Activated CD4-positive, alpha-beta T cell treated with anti-CD3 and anti-CD28 coated beads for 36 hours (primary cell): ENCODE measurements around the gene GSN. TPM values are rescaled to one million over a fixed set of nuclear protein-coding genes. Genes with fewer than 3 reads are reported as not detected.

Experiments used
- ATAC-seq: fragments of 200-7000 bp; cut with Tn5 transposase; one replicate; pipeline ENCODE4 v1.10.0; 2021; ENCODE audit warnings: mild to moderate bottlenecking, moderate library complexity
- CTCF ChIA-PET: fragments of 350-600 bp; sonication (Branson Sonifier 250); formaldehyde crosslinking; loops from one replicate; lab custom pipeline; 2021; ENCODE audit warnings: antibody characterized with exemption; lab: Charles Lee
- POLR2A ChIA-PET: fragments of 350-600 bp; sonication (Branson Sonifier 250); formaldehyde crosslinking; loops from one replicate; lab custom pipeline; 2021; ENCODE audit warnings: antibody characterized with exemption, inconsistent platforms; lab: Charles Lee
- DNase-seq: peaks from one replicate; pipeline ENCODE4 v3.0.0-alpha.2; 2020
- H3K27ac Mint-ChIP-seq: one replicate; pipeline ENCODE4 v1.8.0; 2021; ENCODE audit warnings: mixed read lengths
- H3K27me3 Mint-ChIP-seq: one replicate; pipeline ENCODE4 v1.8.0; 2021; ENCODE audit warnings: mixed read lengths
- H3K36me3 Mint-ChIP-seq: one replicate; pipeline ENCODE4 v1.8.0; 2021; ENCODE audit warnings: low read depth, mixed read lengths
- H3K4me1 Mint-ChIP-seq: one replicate; pipeline ENCODE4 v1.8.0; 2021; ENCODE audit warnings: mixed read lengths
- H3K4me3 Mint-ChIP-seq: one replicate; pipeline ENCODE4 v1.8.0; 2021; ENCODE audit warnings: mild to moderate bottlenecking, moderate library complexity, mixed read lengths
- H3K9me3 Mint-ChIP-seq: one replicate; pipeline ENCODE4 v1.8.0; 2021; ENCODE audit warnings: low read depth, mixed read lengths
- intact Hi-C, 2 experiments: fragments of 100-400 bp; cut with DNase I in 1 of 2; cut with micrococcal nuclease in 1 of 2; formaldehyde crosslinking; loops; one replicate each; pipeline versions ENCODE4 v1.14.2 to v1.15.1; 2022 to 2024; cut with DNase I, micrococcal nuclease
- total RNA-seq, 2 experiments: library from RNA; stranded (reverse); gene quantifications; one replicate each; pipeline ENCODE4 v1.2.3, GENCODE V29; 2021

Gene GSN
- total RNA-seq, 2 experiments from 2014 or later = 1.7 to 1.9 TPM

GRCh38 chr9:121274851-121275250 lies 6.9 kb downstream of the GSN start:
- Mint-ChIP-seq H3K4me3 (no peak overlapping the region), H3K27me3 (peaks cover 3% of the 10 kb centered on the region), H3K36me3 (no peaks in the 10 kb centered on the region), H3K4me1 (peaks cover 5% of the 10 kb centered on the region), H3K27ac (no peak overlapping the region), H3K9me3 (no peaks in the 10 kb centered on the region)
- DNase-seq (no peak), ATAC-seq (no peak)
- ChIA-PET POLR2A (no interaction called here), CTCF (interaction anchor here (1.6 kb wide), 1 partner anchor 62 kb away, joined by 6 read pairs; no protein-coding TSS in a partner anchor)
- intact Hi-C loops = no loop called here

- H3K4me1 Mint-ChIP-seq = peaks cover 5% of the 10 kb centered on the region
- no peak overlapping the region for H3K4me3 Mint-ChIP-seq
- H3K27me3 Mint-ChIP-seq = peaks cover 3% of the 10 kb centered on the region
- DNase-seq (no peak), ATAC-seq (no peak)
- H3K27ac Mint-ChIP-seq = no peak overlapping the region
- intact Hi-C loops = no loop called here
- no peaks in the 10 kb centered on the region for H3K9me3 Mint-ChIP-seq
- ChIA-PET CTCF (no interaction called here), POLR2A (no interaction called here)
- H3K36me3 Mint-ChIP-seq = no peaks in the 10 kb centered on the region
Observed at GRCh38 chr9:121275781-121276658, 8.1 kb downstream of the GSN start.

DNA sequence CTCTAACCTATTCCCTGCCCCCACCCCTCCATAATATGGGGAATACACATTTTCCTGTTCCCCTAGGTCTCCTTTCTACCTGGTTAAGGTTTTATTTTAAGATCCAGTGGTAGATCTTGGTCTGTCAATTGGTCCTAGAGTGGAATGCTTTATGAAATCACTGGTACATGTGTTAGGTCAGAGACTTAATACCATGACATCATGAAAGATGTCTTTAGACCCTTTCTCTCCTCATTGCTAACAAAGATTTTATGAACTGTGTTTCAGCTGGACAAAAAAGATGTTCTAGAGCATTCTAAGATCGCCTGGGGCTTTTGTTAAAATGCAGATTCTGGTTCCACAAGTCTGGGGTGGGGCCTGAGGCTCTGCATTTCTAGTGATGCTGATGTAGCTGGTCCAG lies 9.1 kb downstream of the GSN start:
- Mint-ChIP-seq H3K27ac (no peak overlapping the region), H3K27me3 (peaks cover 3% of the 10 kb centered on the region), H3K9me3 (no peaks in the 10 kb centered on the region), H3K4me3 (no peak overlapping the region), H3K4me1 (peaks cover 10% of the 10 kb centered on the region), H3K36me3 (no peaks in the 10 kb centered on the region)
- POLR2A ChIA-PET = no interaction called here
- CTCF ChIA-PET = interaction anchor here (0.7 to 2.4 kb wide), 8 partner anchors 9 to 181 kb away, joined by 3 to 29 read pairs (median 12); partner anchors contain the start of gene GSN
- no peak for ATAC-seq
- no peak for DNase-seq
- intact Hi-C loops = no loop called here

GRCh38 chr9:121277518-121278295 lies 9.7 kb downstream of the GSN start:
- peaks cover 11% of the 10 kb centered on the region for H3K4me1 Mint-ChIP-seq
- ATAC-seq = no peak
- ChIA-PET CTCF (interaction anchor here (0.6 to 2.4 kb wide), 24 partner anchors 9 to 1913 kb away, joined by 3 to 29 read pairs (median 6); partner anchors contain the start of gene GSN), POLR2A (no interaction called here)
- H3K27ac Mint-ChIP-seq = no peak overlapping the region
- H3K9me3 Mint-ChIP-seq = no peaks in the 10 kb centered on the region
- H3K4me3 Mint-ChIP-seq = no peak overlapping the region
- no peak for DNase-seq
- H3K36me3 Mint-ChIP-seq = no peaks in the 10 kb centered on the region
- H3K27me3 Mint-ChIP-seq = peaks cover 3% of the 10 kb centered on the region
- intact Hi-C loops = loop anchor here in 1 of 2 experiments (1.0 kb wide), 2 partner anchors 43 to 123 kb away; no protein-coding TSS in a partner anchor

DNA sequence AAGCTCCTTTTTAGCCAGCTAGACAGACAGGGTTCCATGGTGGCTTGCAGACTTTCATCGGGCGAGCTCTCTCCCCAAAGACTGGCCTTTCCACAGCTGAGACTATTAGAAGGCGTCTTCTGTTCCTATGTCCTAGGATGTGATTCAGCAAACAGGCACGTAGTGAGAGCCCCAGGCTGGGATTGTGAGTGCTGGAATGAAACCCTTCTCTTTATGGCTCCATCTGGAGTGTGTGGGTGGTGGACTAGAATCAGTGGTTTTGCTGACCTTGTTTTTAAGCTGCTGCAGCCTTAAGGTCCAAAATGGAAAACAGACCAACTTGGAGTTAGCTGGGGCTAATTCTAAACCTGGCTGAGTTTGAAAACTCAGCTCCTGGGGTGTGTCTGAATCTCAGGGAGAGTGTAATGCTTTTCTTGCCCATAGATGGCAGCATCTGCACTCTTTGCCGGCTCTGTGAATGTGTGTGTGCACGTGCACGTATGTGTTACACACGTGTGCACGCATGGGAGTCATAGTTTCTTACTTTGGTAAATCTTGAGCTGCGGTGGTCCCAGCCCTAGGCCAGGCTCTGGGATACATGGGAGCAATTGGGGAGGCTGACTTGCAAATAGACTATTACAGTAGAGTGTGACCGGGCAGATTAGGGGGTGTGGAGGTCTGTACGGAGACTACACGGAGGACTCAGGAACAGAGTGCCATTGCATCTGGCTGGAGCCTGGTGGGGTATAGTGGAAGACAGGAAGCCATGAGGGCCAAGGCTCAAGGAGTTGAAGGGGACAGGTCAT lies 10.7 kb downstream of the GSN start:
- DNase-seq (peak; percentile 76), ATAC-seq (peak; percentile 96)
- Mint-ChIP-seq H3K4me3 (no peak overlapping the region), H3K36me3 (no peaks in the 10 kb centered on the region), H3K27ac (no peak overlapping the region), H3K4me1 (peaks cover 11% of the 10 kb centered on the region), H3K9me3 (no peaks in the 10 kb centered on the region), H3K27me3 (peaks cover 3% of the 10 kb centered on the region)
- POLR2A ChIA-PET = no interaction called here
- CTCF ChIA-PET = interaction anchor here (0.5 to 2.4 kb wide), 30 partner anchors 8 to 1165 kb away, joined by 3 to 29 read pairs (median 4); partner anchors contain the start of genes GSN and RAB14
- intact Hi-C loops = loop anchor here in 1 of 2 experiments (1.0 kb wide), 2 partner anchors 42 to 122 kb away; no protein-coding TSS in a partner anchor

DNA sequence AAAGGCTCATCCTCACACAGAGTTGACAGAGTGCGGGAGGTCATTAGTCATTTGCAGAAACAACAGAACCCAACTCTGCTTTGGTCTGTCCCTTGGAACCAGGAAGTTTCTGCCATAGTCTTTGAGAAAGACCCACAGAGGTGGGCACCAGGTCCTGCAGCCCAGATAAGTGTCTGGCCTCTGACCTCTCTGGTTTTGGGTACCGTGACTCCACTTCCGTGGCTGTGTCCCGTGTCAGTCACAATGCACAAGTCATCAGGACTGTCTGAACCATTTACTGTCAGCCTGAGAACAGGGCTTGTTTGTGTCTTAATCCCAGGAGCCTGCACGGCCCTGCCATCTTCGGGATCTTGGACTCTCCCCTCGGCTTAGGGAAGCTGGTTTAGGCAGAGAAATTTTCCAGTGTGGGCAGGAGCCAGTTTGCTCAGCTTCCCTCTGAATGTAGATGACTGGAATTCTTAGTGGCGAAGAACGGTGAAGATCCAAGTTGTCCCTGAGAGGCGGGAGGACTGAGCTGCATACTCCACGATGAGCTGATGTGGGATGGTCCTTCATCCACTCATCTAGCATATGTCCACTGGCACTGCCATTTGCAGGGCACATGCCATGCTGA lies 11.9 kb downstream of the GSN start:
- ChIA-PET CTCF (interaction anchor here (0.7 to 1.1 kb wide), 5 partner anchors 8 to 660 kb away, joined by 3 to 4 read pairs (median 3); no protein-coding TSS in a partner anchor), POLR2A (no interaction called here)
- H3K4me1 Mint-ChIP-seq = peaks cover 11% of the 10 kb centered on the region
- H3K27ac Mint-ChIP-seq = no peak overlapping the region
- no peak for ATAC-seq
- H3K9me3 Mint-ChIP-seq = no peaks in the 10 kb centered on the region
- intact Hi-C loops = no loop called here
- H3K27me3 Mint-ChIP-seq = peaks cover 3% of the 10 kb centered on the region
- no peak overlapping the region for H3K4me3 Mint-ChIP-seq
- no peaks in the 10 kb centered on the region for H3K36me3 Mint-ChIP-seq
- DNase-seq = no peak

GRCh38 chr9:121280715-121281613 lies 13.0 kb downstream of the GSN start:
- H3K27me3 Mint-ChIP-seq = peaks cover 3% of the 10 kb centered on the region
- intact Hi-C loops = no loop called here
- H3K4me1 Mint-ChIP-seq = peaks cover 15% of the 10 kb centered on the region
- ATAC-seq (no peak), DNase-seq (no peak)
- ChIA-PET POLR2A (no interaction called here), CTCF (interaction anchor here (0.7 to 2.4 kb wide), 6 partner anchors 10 to 661 kb away, joined by 3 to 8 read pairs (median 3); no protein-coding TSS in a partner anchor)
- no peaks in the 10 kb centered on the region for H3K36me3 Mint-ChIP-seq
- no peak overlapping the region for H3K27ac Mint-ChIP-seq
- H3K9me3 Mint-ChIP-seq = no peaks in the 10 kb centered on the region
- H3K4me3 Mint-ChIP-seq = no peak overlapping the region

- Mint-ChIP-seq H3K27ac (peak overlapping the region; percentile 51), H3K27me3 (peaks cover 3% of the 10 kb centered on the region), H3K9me3 (no peaks in the 10 kb centered on the region), H3K4me1 (peaks cover 23% of the 10 kb centered on the region), H3K36me3 (no peaks in the 10 kb centered on the region), H3K4me3 (no peak overlapping the region)
- ChIA-PET POLR2A (no interaction called here), CTCF (interaction anchor here (1.0 to 2.4 kb wide), 2 partner anchors 38 to 59 kb away, joined by 3 to 8 read pairs; no protein-coding TSS in a partner anchor)
- DNase-seq (peak; percentile 25), ATAC-seq (no peak)
- intact Hi-C loops = no loop called here
Observed at GRCh38 chr9:121281614-121282276, 13.8 kb downstream of the GSN start.

DNA sequence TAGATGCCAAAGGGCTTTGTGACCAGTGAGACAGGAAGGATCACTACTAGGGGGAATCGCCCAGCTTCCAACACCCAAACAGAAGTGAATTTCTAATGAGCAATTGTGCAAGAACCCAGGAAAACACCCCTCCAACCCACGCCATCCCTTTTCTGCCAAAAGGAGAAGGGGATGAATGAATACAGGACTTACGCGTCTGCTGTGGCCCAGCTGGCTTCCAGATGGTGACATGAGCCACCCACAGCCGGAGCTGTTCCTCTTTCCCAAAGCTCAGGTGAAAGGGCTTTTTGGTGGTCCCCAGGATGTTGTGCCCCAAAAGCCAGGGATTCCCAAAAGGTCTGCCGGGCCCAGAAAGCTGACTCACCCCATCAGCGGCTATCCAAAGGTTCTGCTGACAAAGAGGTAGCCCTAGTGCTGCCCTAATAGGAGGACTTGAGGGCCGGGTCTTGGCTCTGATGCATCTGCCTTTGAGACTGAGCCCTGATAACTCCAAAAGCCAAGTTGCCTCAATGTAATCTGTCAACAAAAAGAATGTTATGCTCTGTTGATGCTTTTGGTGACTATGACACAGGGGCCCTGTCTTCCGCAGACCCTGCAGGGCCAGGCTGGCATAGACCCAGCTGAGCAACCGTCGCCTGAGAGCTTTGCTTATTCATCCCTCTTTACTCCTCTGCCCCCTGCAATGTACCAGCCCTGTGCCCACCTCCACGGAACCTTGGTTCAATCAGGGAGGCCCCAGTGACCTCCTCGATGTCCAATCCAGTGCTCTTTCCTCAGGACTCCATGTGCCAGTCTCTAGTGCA lies 14.5 kb downstream of the GSN start:
- Mint-ChIP-seq H3K9me3 (no peaks in the 10 kb centered on the region), H3K4me1 (peaks cover 29% of the 10 kb centered on the region), H3K4me3 (no peak overlapping the region), H3K36me3 (no peaks in the 10 kb centered on the region), H3K27me3 (peaks cover 3% of the 10 kb centered on the region), H3K27ac (no peak overlapping the region)
- ATAC-seq = no peak
- DNase-seq = no peak
- ChIA-PET POLR2A (interaction anchor here (0.6 kb wide), 1 partner anchor 443 kb away, joined by 4 read pairs; no protein-coding TSS in a partner anchor), CTCF (interaction anchor here (0.8 to 2.4 kb wide), 2 partner anchors 11 to 37 kb away, joined by 4 to 8 read pairs; no protein-coding TSS in a partner anchor)
- intact Hi-C loops = no loop called here
